ENCODE results near the gene NALCN.

NALCN gene

GRCh38 chr13:101190337-101190736 lies 226.0 kb downstream of the NALCN start:
- DNase-seq = no peak

- no peak for DNase-seq
Measured at GRCh38 chr13:101185606-101186005, 230.7 kb downstream of the NALCN start.

GRCh38 chr13:101181076-101181685 lies 235.1 kb downstream of the NALCN start:
- DNase-seq = no peak

- DNase-seq = no peak
Measured at GRCh38 chr13:101179021-101179420, 237.3 kb downstream of the NALCN start.

GRCh38 chr13:101178406-101178805 lies 237.9 kb downstream of the NALCN start:
- no peak for DNase-seq

- no peak for DNase-seq
Measured at GRCh38 chr13:101170306-101170705, 246.0 kb downstream of the NALCN start.

GRCh38 chr13:101157261-101157660 lies 259.0 kb downstream of the NALCN start:
- no peak for DNase-seq

GRCh38 chr13:101155920-101156319 lies 260.4 kb downstream of the NALCN start:
- no peak for DNase-seq

- no peak for DNase-seq
Measured at GRCh38 chr13:101152184-101152583, 264.1 kb downstream of the NALCN start.

GRCh38 chr13:101150998-101151397 lies 265.3 kb downstream of the NALCN start:
- DNase-seq = no peak

GRCh38 chr13:101149735-101150384 lies 266.4 kb downstream of the NALCN start:
- no peak for DNase-seq

- no peak for DNase-seq
Measured at GRCh38 chr13:101146101-101146898, 270.0 kb downstream of the NALCN start.

- DNase-seq = peak; percentile 16
Measured at GRCh38 chr13:101144808-101145419, 271.4 kb downstream of the NALCN start.

GRCh38 chr13:101140936-101141335 lies 275.4 kb downstream of the NALCN start:
- DNase-seq = no peak

- DNase-seq = no peak
Measured at GRCh38 chr13:101140087-101140770, 276.1 kb downstream of the NALCN start.

- DNase-seq = no peak
Measured at GRCh38 chr13:101139081-101139480, 277.2 kb downstream of the NALCN start.

GRCh38 chr13:101127741-101128353 lies 288.5 kb downstream of the NALCN start:
- peak; percentile 22 for DNase-seq

GRCh38 chr13:101123028-101123427 lies 293.3 kb downstream of the NALCN start:
- DNase-seq = no peak

GRCh38 chr13:101121608-101122007 lies 294.7 kb downstream of the NALCN start:
- DNase-seq = no peak

GRCh38 chr13:101120007-101120406 lies 296.3 kb downstream of the NALCN start:
- DNase-seq = no peak

GRCh38 chr13:101116826-101117225 lies 299.5 kb downstream of the NALCN start:
- DNase-seq = no peak

GRCh38 chr13:101116341-101116740 lies 300.0 kb downstream of the NALCN start:
- no peak for DNase-seq
